Bronchial epithelial cell (primary cell): ENCODE measurements around the gene RPA1. TPM values are rescaled to one million over a fixed set of nuclear protein-coding genes. Genes with fewer than 3 reads are reported as not detected.

ENCODE experiments used
- DNase-seq: peaks from one replicate; pipeline ENCODE4 v3.0.0-alpha.2; 2010; ENCODE audit warnings: low read depth
- FAIRE-seq: peaks from 2 replicates; lab custom pipeline; 2011; peaks lifted over from hg19 to GRCh38; lab: Jason Lieb, UNC
- H3K27me3 ChIP-seq: 2 replicates; pipeline ENCODE4 v1.5.1; 2011; ENCODE audit warnings: low read length; ENCODE audit not compliant: control insufficient read depth, insufficient read depth
- H3K36me3 ChIP-seq: 2 replicates; pipeline ENCODE4 v1.5.1; 2011; ENCODE audit warnings: low read length; ENCODE audit not compliant: control insufficient read depth, insufficient read depth
- H3K4me3 ChIP-seq: 2 replicates; pipeline ENCODE4 v1.5.1; 2011; ENCODE audit warnings: mild to moderate bottlenecking, low read depth, low read length, control low read depth
- CTCF ChIP-seq: IDR thresholded peaks from 2 replicates; pipeline ENCODE4 v1.5.1; 2011; ENCODE audit warnings: mild to moderate bottlenecking, moderate library complexity, low read length, control low read depth, inconsistent platforms; ENCODE audit not compliant: insufficient read depth, severe bottlenecking
- total RNA-seq: library from RNA; depleted of rRNA; stranded (reverse); fragments of >200 nt; gene quantifications from 2 replicates; pipeline ENCODE4 v1.2.1, GENCODE V29; 2014

Gene RPA1
- total RNA-seq, 1 donor from 2014 or later, result 33.2 TPM

GRCh38 chr17:1934901-1935300 is 105.1 kb downstream of the RPA1 start:
- FAIRE-seq (no peak), DNase-seq (no peak)
- H3K27me3 ChIP-seq, result peaks cover 2% of the 10 kb centered on the region
- no peak for TF ChIP-seq CTCF
- H3K36me3 ChIP-seq, result no peaks in the 10 kb centered on the region
- no peak overlapping the region for H3K4me3 ChIP-seq

- no peak for TF ChIP-seq CTCF
- H3K27me3 ChIP-seq, result peaks cover 2% of the 10 kb centered on the region
- DNase-seq (no peak), FAIRE-seq (no peak)
- H3K4me3 ChIP-seq, result no peak overlapping the region
- no peaks in the 10 kb centered on the region for H3K36me3 ChIP-seq
Observed at GRCh38 chr17:1936766-1937165, 107.0 kb downstream of the RPA1 start.

GRCh38 chr17:1937461-1937860 is 107.7 kb downstream of the RPA1 start:
- H3K27me3 ChIP-seq, result peaks cover 2% of the 10 kb centered on the region
- FAIRE-seq (no peak), DNase-seq (no peak)
- TF ChIP-seq CTCF, result no peak
- no peaks in the 10 kb centered on the region for H3K36me3 ChIP-seq
- no peak overlapping the region for H3K4me3 ChIP-seq

GRCh38 chr17:1939981-1940809 is 110.4 kb downstream of the RPA1 start:
- FAIRE-seq, result no peak
- H3K4me3 ChIP-seq, result no peak overlapping the region
- H3K36me3 ChIP-seq, result no peaks in the 10 kb centered on the region
- no peak for TF ChIP-seq CTCF
- no peaks in the 10 kb centered on the region for H3K27me3 ChIP-seq
- DNase-seq, result no peak

GRCh38 chr17:1940810-1941185 is 111.0 kb downstream of the RPA1 start:
- DNase-seq, result no peak

More at GRCh38 chr17:1940810-1941185, 111.0 kb downstream of the RPA1 start:
- no peak overlapping the region for H3K4me3 ChIP-seq
- FAIRE-seq, result no peak
- no peak for TF ChIP-seq CTCF
- no peaks in the 10 kb centered on the region for H3K36me3 ChIP-seq
- no peaks in the 10 kb centered on the region for H3K27me3 ChIP-seq
